ENCODE results near the gene MTG1. TPM values are rescaled to one million over a fixed set of nuclear protein-coding genes. Genes with fewer than 3 reads are reported as not detected.

Gene MTG1
- total and polyA plus RNA-seq, 10 of the 15 experiments (the other 5 are each of a cell fraction or from before 2014, with no cell fraction given): 6.2 to 104 (median 62.5) TPM

GRCh38 chr10:133391249-133391635, 2.7 kb upstream of the MTG1 start:
- no peak for FAIRE-seq
- H3K9ac ChIP-seq (ENCODE audit: control insufficient read depth, insufficient read depth, low read length): peak overlapping the region; percentile 70

GRCh38 chr10:133391761-133392518, 2.0 kb upstream of the MTG1 start:
- H3K4me3 ChIP-seq: peak overlapping the region; percentile 78; the same call in 1 of the 2 replicates
- H3K36me3 ChIP-seq (ENCODE audit: control insufficient read depth in 2 of 2, insufficient read depth in 2 of 2, low read length in 1 of 2): peaks cover 2% of the 10 kb centered on the region in 2 experiments; a peak in 2 of 4 replicates
- RAD21 ChIA-PET (ENCODE audit: unreplicated experiment): interaction anchor here (1.2 to 2.8 kb wide), 3 partner anchors 9 to 62 kb away, joined by 4 to 16 read pairs (median 9); partner anchors contain the start of gene ECHS1
- SMC1A ChIA-PET (ENCODE audit: uncharacterized antibody, unreplicated experiment): interaction anchor here (0.7 to 4.5 kb wide), 6 partner anchors 10 to 62 kb away, joined by 3 to 21 read pairs (median 4); partner anchors contain the start of gene FUOM
- CTCF ChIA-PET: interaction anchor here (1.1 to 1.9 kb wide), 3 partner anchors 11 to 117 kb away, joined by 3 to 6 read pairs (median 4); no protein-coding TSS in a partner anchor
- peak overlapping the region; percentile 15 for H3K9ac ChIP-seq (ENCODE audit: control insufficient read depth, insufficient read depth, low read length)
- WGBS (ENCODE audit: insufficient coverage, insufficient replicate concordance, low lambda C conversion rate, missing lambda C conversion rate): 21% methylated on average over 9 of the region's 12 CpGs
- FAIRE-seq (no peak), DNase-seq (ENCODE audit: low read depth, low spot score) (no peak), ATAC-seq (peak; percentile 5)
- H2AFZ ChIP-seq (ENCODE audit: control insufficient read depth, low read depth, low read length): no peak overlapping the region
- peak overlapping the region; percentile 96 for H3K4me2 ChIP-seq (ENCODE audit: control insufficient read depth, insufficient read depth)
- intact Hi-C loops (cut with micrococcal nuclease; ENCODE audit: unreplicated experiment) (loop anchor here (5.0 kb wide), 2 partner anchors 65 to 85 kb away; partner anchors contain the start of genes TUBGCP2 and ZNF511), in situ Hi-C loops (cut with MboI) (no loop called here)
- no TSS peak for BruUV-seq (replicated peaks)
- no peak for TF ChIP-seq ZNF207 (IDR thresholded peaks at IDR 0.05; ENCODE audit: borderline replicate concordance)
- peak; percentile 37; the same call in 1 of the 2 replicates for TF ChIP-seq HDGF (IDR thresholded peaks at IDR 0.05)
- TF ChIP-seq DPF2 (IDR thresholded peaks at IDR 0.05): 0 out of 2 replicates have a peak, but pooled peaks have one; percentile 22
- no peak for TF ChIP-seq PRDM15 (CRISPR knock-in tag; IDR thresholded peaks at IDR 0.05)
- 0 out of 2 replicates have a peak, but pooled peaks have one; percentile 41 for TF ChIP-seq POLR2A (IDR thresholded peaks at IDR 0.05; ENCODE audit: low read depth, low read length)
- TF ChIP-seq BHLHE40 (IDR thresholded peaks at IDR 0.05; ENCODE audit: borderline replicate concordance in 1 of 2, low read depth in 2 of 2, low read length in 1 of 2): peak in 1 of 2 experiments; percentile 10; a peak in 1 of 4 replicates
- no peaks in the 10 kb centered on the region for H3K9me3 ChIP-seq (replicated peaks; ENCODE audit: control insufficient read depth, insufficient read depth, low read length)
- POLR2A ChIA-PET: interaction anchor here (0.9 to 3.3 kb wide), 4 partner anchors 9 to 31 kb away, joined by 4 to 17 read pairs (median 6); partner anchors contain the start of gene ECHS1
- peaks cover 40% of the 10 kb centered on the region for H3K4me1 ChIP-seq (ENCODE audit: control insufficient read depth, insufficient read depth, low read length)
- H3K79me2 ChIP-seq (ENCODE audit: control insufficient read depth, insufficient read depth, low read length): peaks cover 26% of the 10 kb centered on the region
- H4K20me1 ChIP-seq (ENCODE audit: control insufficient read depth, insufficient read depth): no peaks in the 10 kb centered on the region
- no peaks in the 10 kb centered on the region for H3K27me3 ChIP-seq (replicated peaks in 1 of 2; ENCODE audit: control insufficient read depth in 2 of 2, insufficient read depth in 2 of 2, low read length in 1 of 2)
- peak overlapping the region; percentile 92 for H3K27ac ChIP-seq (ENCODE audit: control insufficient read depth, insufficient read depth)

More at GRCh38 chr10:133391249-133391635, 2.7 kb upstream of the MTG1 start:
- Histone ChIP-seq H2AFZ (ENCODE audit: control insufficient read depth, low read depth, low read length) (no peak overlapping the region), H3K36me3 (ENCODE audit: control insufficient read depth in 2 of 2, insufficient read depth in 2 of 2, low read length in 1 of 2) (peaks cover 0 to under 1% of the 10 kb centered on the region in 2 experiments; a peak in 2 of 4 replicates), H4K20me1 (ENCODE audit: control insufficient read depth, insufficient read depth) (no peaks in the 10 kb centered on the region), H3K4me1 (ENCODE audit: control insufficient read depth, insufficient read depth, low read length) (peaks cover 40% of the 10 kb centered on the region), H3K27ac (ENCODE audit: control insufficient read depth, insufficient read depth) (peak overlapping the region; percentile 92), H3K9me3 (replicated peaks; ENCODE audit: control insufficient read depth, insufficient read depth, low read length) (no peaks in the 10 kb centered on the region), H3K4me3 (peak overlapping the region; percentile 78; the same call in 1 of the 2 replicates), H3K27me3 (replicated peaks in 1 of 2; ENCODE audit: control insufficient read depth in 2 of 2, insufficient read depth in 2 of 2, low read length in 1 of 2) (no peaks in the 10 kb centered on the region), H3K4me2 (ENCODE audit: control insufficient read depth, insufficient read depth) (peak overlapping the region; percentile 96), H3K79me2 (ENCODE audit: control insufficient read depth, insufficient read depth, low read length) (peaks cover 24% of the 10 kb centered on the region)
- POLR2A ChIA-PET: interaction anchor here (1.5 to 4.5 kb wide), 5 partner anchors 10 to 116 kb away, joined by 4 to 31 read pairs (median 7); partner anchors contain the start of genes ECHS1 and PAOX
- ATAC-seq (no peak), DNase-seq (ENCODE audit: low read depth, low spot score) (no peak)
- CTCF ChIA-PET: interaction anchor here (1.1 to 1.9 kb wide), 3 partner anchors 61 to 116 kb away, joined by 3 to 6 read pairs (median 4); no protein-coding TSS in a partner anchor
- in situ Hi-C loops (cut with MboI): no loop called here
- intact Hi-C loops (cut with micrococcal nuclease; ENCODE audit: unreplicated experiment): loop anchor here (5.0 kb wide), 2 partner anchors 64 to 84 kb away; partner anchors contain the start of genes TUBGCP2 and ZNF511
- SMC1A ChIA-PET (ENCODE audit: uncharacterized antibody, unreplicated experiment): interaction anchor here (0.7 to 4.5 kb wide), 10 partner anchors 10 to 116 kb away, joined by 3 to 21 read pairs (median 4); partner anchors contain the start of genes ECHS1 and FUOM
- RAD21 ChIA-PET (ENCODE audit: unreplicated experiment): interaction anchor here (1.9 to 3.0 kb wide), 4 partner anchors 10 to 61 kb away, joined by 7 to 16 read pairs (median 12); partner anchors contain the start of genes ECHS1 and PAOX
- WGBS (ENCODE audit: insufficient coverage, insufficient replicate concordance, low lambda C conversion rate, missing lambda C conversion rate): 79% methylated on average over 12 of the region's 12 CpGs
- no TSS peak for BruUV-seq (replicated peaks)
- no peak for TF ChIP-seq NR2C1 (IDR thresholded peaks at IDR 0.05)
- 0 out of 2 replicates have a peak, but pooled peaks have one; percentile 13 for TF ChIP-seq MTA3 (IDR thresholded peaks at IDR 0.05; ENCODE audit: borderline replicate concordance, low read length)
- no peak for TF ChIP-seq EZH2 (IDR thresholded peaks at IDR 0.05; ENCODE audit: borderline replicate concordance, control insufficient read depth, low read depth, low read length)
- TF ChIP-seq SIX5 (IDR thresholded peaks at IDR 0.05; ENCODE audit: low read depth, low read length, severe bottlenecking): no peak
